GM23338 (cell line): ENCODE data around the gene RBKS. TPM values are rescaled to one million over a fixed set of nuclear protein-coding genes. Genes with fewer than 3 reads are reported as not detected.

Experiments
- ATAC-seq: fragments of 200-7000 bp; cut with Tn5 transposase; 3 replicates; pipeline ENCODE4 v1.9.1; 2020
- DNase-seq: peaks from one replicate; pipeline ENCODE4 v3.0.0-alpha.2; 2015; ENCODE audit warnings: low spot score
- H2AFZ ChIP-seq: fragments of 200-600 bp; sonication (generic); 2 replicates; pipeline ENCODE4 v1.8.0; 2016; ENCODE audit warnings: antibody characterized with exemption, mild to moderate bottlenecking, moderate library complexity
- H3F3A ChIP-seq: fragments of 200-600 bp; sonication (generic); replicated peaks from 2 replicates; pipeline ENCODE4 v1.8.0; 2017; ENCODE audit warnings: antibody characterized with exemption, mixed run types, low read depth
- H3K27ac ChIP-seq: fragments of 200-600 bp; sonication (generic); 2 replicates; pipeline ENCODE4 v1.6.1; 2016; ENCODE audit warnings: low read depth
- H3K27me3 ChIP-seq: fragments of 200-600 bp; sonication (generic); 2 replicates; pipeline ENCODE4 v1.8.0; 2016; ENCODE audit warnings: mild to moderate bottlenecking, mixed run types, moderate library complexity; ENCODE audit not compliant: insufficient read depth
- H3K36me3 ChIP-seq: fragments of 200-600 bp; sonication (generic); 2 replicates; pipeline ENCODE4 v1.8.0; 2016; ENCODE audit warnings: mild to moderate bottlenecking; ENCODE audit not compliant: insufficient read depth
- H3K4me1 ChIP-seq: fragments of 200-600 bp; sonication (generic); 2 replicates; pipeline ENCODE4 v1.8.0; 2016; ENCODE audit warnings: mild to moderate bottlenecking, moderate library complexity; ENCODE audit not compliant: insufficient read depth
- H3K4me2 ChIP-seq: fragments of 200-600 bp; sonication (generic); 2 replicates; pipeline ENCODE4 v1.7.1; 2017; ENCODE audit warnings: mixed run types
- H3K4me3 ChIP-seq: fragments of 200-600 bp; sonication (generic); 2 replicates; pipeline ENCODE4 v1.6.1; 2016; ENCODE audit warnings: mixed run types
- H3K79me2 ChIP-seq: fragments of 200-600 bp; sonication (generic); replicated peaks from 2 replicates; pipeline ENCODE4 v1.8.0; 2017; ENCODE audit warnings: mild to moderate bottlenecking; ENCODE audit not compliant: insufficient read depth
- H3K9me2 ChIP-seq: fragments of 200-600 bp; sonication (generic); 2 replicates; pipeline ENCODE4 v1.8.0; 2017; ENCODE audit not compliant: insufficient read depth
- H4K20me1 ChIP-seq: fragments of 200-600 bp; sonication (generic); replicated peaks from 2 replicates; pipeline ENCODE4 v1.8.0; 2017; ENCODE audit warnings: mild to moderate bottlenecking; ENCODE audit not compliant: insufficient read depth
- H3K27ac Mint-ChIP-seq: 2 replicates; pipeline ENCODE4 v1.8.0; 2020; ENCODE audit warnings: inconsistent platforms, mild to moderate bottlenecking, moderate library complexity, mixed read lengths
- H3K27me3 Mint-ChIP-seq: 3 replicates; pipeline ENCODE4 v1.8.0; 2022; ENCODE audit warnings: low read depth, mild to moderate bottlenecking, moderate library complexity, mixed read lengths, inconsistent platforms; ENCODE audit not compliant: insufficient read depth, poor library complexity
- H3K36me3 Mint-ChIP-seq: 3 replicates; pipeline ENCODE4 v1.8.0; 2021; ENCODE audit warnings: low read depth, mild to moderate bottlenecking, inconsistent platforms, moderate library complexity, mixed read lengths
- H3K4me1 Mint-ChIP-seq: 3 replicates; pipeline ENCODE4 v1.8.0; 2020; ENCODE audit warnings: mild to moderate bottlenecking, inconsistent platforms, mixed read lengths
- H3K4me3 Mint-ChIP-seq: 3 replicates; pipeline ENCODE4 v1.8.0; 2021; ENCODE audit warnings: moderate library complexity, mild to moderate bottlenecking, inconsistent platforms, mixed read lengths
- H3K9me3 Mint-ChIP-seq: 3 replicates; pipeline ENCODE4 v1.8.0; 2020; ENCODE audit warnings: moderate library complexity, mild to moderate bottlenecking, inconsistent platforms, mixed read lengths
- CREB1 ChIP-seq: fragments of 250-450 bp; sonication (Bioruptor Pico); IDR thresholded peaks from 2 replicates; pipeline ENCODE4 v1.5.0; 2020; ENCODE audit warnings: low read depth, mild to moderate bottlenecking, moderate library complexity
- CTCF ChIP-seq, 2 experiments: fragments of 200-600 bp in 1 of 2; sonication (generic) in 1 of 2; conservative IDR thresholded peaks; 2 replicates each; pipeline versions ENCODE4 v1.5.1 to v1.6.1; 2016 to 2017; ENCODE audit warnings: antibody characterized with exemption in 2 of 2, low read depth in 2 of 2, mild to moderate bottlenecking in 2 of 2, moderate library complexity in 1 of 2
- ETS1 ChIP-seq: IDR thresholded peaks from 2 replicates; pipeline ENCODE4 v1.6.1; 2016; ENCODE audit warnings: antibody characterized with exemption
- EZH2 ChIP-seq: fragments of 200-600 bp; sonication (generic); IDR thresholded peaks from one replicate; pipeline ENCODE4 v1.8.0; 2017; ENCODE audit warnings: antibody characterized with exemption, mild to moderate bottlenecking, low read depth; ENCODE audit not compliant: unreplicated experiment
- EZH2phosphoT487 ChIP-seq: fragments of 200-600 bp; sonication (generic); IDR thresholded peaks from one replicate; pipeline ENCODE4 v1.8.1; 2018; ENCODE audit warnings: antibody characterized with exemption; ENCODE audit not compliant: unreplicated experiment
- POLR2AphosphoS5 ChIP-seq: IDR thresholded peaks from 2 replicates; pipeline ENCODE4 v1.6.1; 2016; ENCODE audit warnings: antibody characterized with exemption, low read depth
- REST ChIP-seq: IDR thresholded peaks from one replicate; pipeline ENCODE4 v1.6.1; 2018; ENCODE audit warnings: antibody characterized with exemption; ENCODE audit not compliant: unreplicated experiment
- STAT1 ChIP-seq: IDR thresholded peaks from one replicate; pipeline ENCODE4 v1.6.1; 2016; ENCODE audit warnings: antibody characterized with exemption; ENCODE audit not compliant: unreplicated experiment
- ZNF114 ChIP-seq: fragments of 250-450 bp; sonication (Bioruptor Pico); IDR thresholded peaks from 2 replicates; pipeline ENCODE4 v1.5.0; 2020; ENCODE audit warnings: mild to moderate bottlenecking, moderate library complexity
- ZNF331 ChIP-seq: fragments of 250-450 bp; sonication (Bioruptor Pico); IDR thresholded peaks from 2 replicates; pipeline ENCODE4 v1.5.0; 2020; ENCODE audit warnings: low read depth, mild to moderate bottlenecking, moderate library complexity
- ZNF462 ChIP-seq: fragments of 250-450 bp; sonication (Bioruptor Pico); IDR thresholded peaks from 2 replicates; pipeline ENCODE4 v1.5.0; 2020; ENCODE audit warnings: mild to moderate bottlenecking, moderate library complexity
- polyA plus RNA-seq: library from polyadenylated mRNA; unstranded; fragments of >200 nt; fragmentation: Nextera tagmentation; extraction: Ambion mirVana; gene quantifications from 2 replicates; pipeline ENCODE4 v1.2.1, GENCODE V29; 2016
- total RNA-seq: library from RNA; depleted of rRNA; stranded (reverse); fragments of >200 nt; shearing (Covaris generic); gene quantifications from 2 replicates; pipeline ENCODE4 v1.2.3, GENCODE V29; 2014

RBKS gene
- total and polyA plus RNA-seq, 2 experiments from 2014 or later = 1.3 to 1.5 TPM

GRCh38 chr2:27887830-27888229 lies 2.4 kb downstream of the RBKS start (continued):
- no peak for TF ChIP-seq REST

GRCh38 chr2:27887111-27887510 lies 3.1 kb downstream of the RBKS start:
- Histone ChIP-seq H3F3A (peaks cover 8% of the 10 kb centered on the region; the same call in 1 of the 2 replicates), H2AFZ (no peak overlapping the region), H3K9me2 (no peaks in the 10 kb centered on the region), H4K20me1 (no peaks in the 10 kb centered on the region), H3K36me3 (no peaks in the 10 kb centered on the region), H3K4me2 (no peak overlapping the region), H3K4me1 (peaks cover 5% of the 10 kb centered on the region; the same call in 1 of the 2 replicates), H3K27me3 (no peaks in the 10 kb centered on the region), H3K27ac (no peak overlapping the region), H3K4me3 (no peak overlapping the region), H3K79me2 (peaks cover 10% of the 10 kb centered on the region)
- no peak for DNase-seq
- no peak overlapping the region for H3K4me3 Mint-ChIP-seq
- ATAC-seq = no peak
- peaks cover 2% of the 10 kb centered on the region; the same call in 1 of the 3 replicates for H3K36me3 Mint-ChIP-seq
- H3K4me1 Mint-ChIP-seq = peaks cover 3% of the 10 kb centered on the region; the same call in 1 of the 3 replicates
- H3K27me3 Mint-ChIP-seq = peaks cover 9% of the 10 kb centered on the region
- no peak overlapping the region for H3K27ac Mint-ChIP-seq
- no peaks in the 10 kb centered on the region for H3K9me3 Mint-ChIP-seq
- no peak for TF ChIP-seq EZH2
- no peak for TF ChIP-seq ZNF331 (CRISPR knock-in tag)
- TF ChIP-seq EZH2phosphoT487 = no peak
- TF ChIP-seq STAT1 = no peak
- no peak for TF ChIP-seq ZNF462 (CRISPR knock-in tag)
- no peak for TF ChIP-seq CREB1 (CRISPR knock-in tag)
- no peak for TF ChIP-seq ETS1
- no peak for TF ChIP-seq POLR2AphosphoS5
- no peak for TF ChIP-seq CTCF (conservative IDR thresholded peaks at IDR 0.05; ENCODE audit: low read depth in 2 of 2)
- TF ChIP-seq ZNF114 (CRISPR knock-in tag) = no peak
